ENCODE data around the gene PACS1.
"Not testable (repeated sequence)": the region's sequence is repeated elsewhere in the genome, so short reads cannot be mapped to it uniquely, and the experiment has no call there.

PACS1 gene

DNA sequence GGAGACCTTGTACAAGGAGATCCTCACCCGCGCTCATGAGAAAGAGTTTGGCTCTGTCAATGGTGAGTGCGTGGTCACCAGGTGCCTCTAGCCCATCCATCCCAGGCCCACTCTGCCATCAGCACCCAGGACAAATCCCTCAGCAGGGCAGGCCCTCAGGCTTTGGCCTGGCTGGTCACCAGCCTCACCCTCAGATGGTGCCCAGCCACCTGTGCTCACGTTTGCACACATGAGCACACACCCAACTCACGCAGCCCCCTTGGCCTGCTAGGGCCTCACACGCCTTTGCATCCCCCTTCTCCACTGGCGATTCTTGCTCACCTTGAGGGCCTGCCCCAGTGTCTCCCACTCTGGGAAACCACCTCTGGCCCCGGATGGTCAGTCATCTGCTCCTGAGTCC, 194.3 kb downstream of the PACS1 start:
- no peak for DNase-seq

DNA sequence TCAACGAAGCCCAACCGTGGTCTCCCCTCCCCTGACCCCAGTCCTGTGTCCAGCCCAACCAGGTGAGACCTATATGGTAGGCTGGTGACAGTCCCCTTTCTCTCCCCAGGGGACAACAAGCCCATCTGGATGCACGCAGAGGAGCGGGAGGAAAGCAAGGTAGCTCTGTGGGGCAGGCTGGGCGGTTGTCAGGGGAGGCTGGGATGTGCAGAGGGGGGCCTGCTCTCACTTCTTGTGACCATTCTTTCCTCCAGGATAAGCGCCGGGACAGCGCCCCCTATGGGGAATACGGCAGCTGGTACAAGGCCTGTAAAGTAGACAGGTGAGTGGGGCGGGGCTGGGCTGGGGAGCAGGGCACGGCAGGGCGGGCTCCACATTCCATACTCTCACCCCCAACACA, 194.8 kb downstream of the PACS1 start:
- DNase-seq = no peak

DNA sequence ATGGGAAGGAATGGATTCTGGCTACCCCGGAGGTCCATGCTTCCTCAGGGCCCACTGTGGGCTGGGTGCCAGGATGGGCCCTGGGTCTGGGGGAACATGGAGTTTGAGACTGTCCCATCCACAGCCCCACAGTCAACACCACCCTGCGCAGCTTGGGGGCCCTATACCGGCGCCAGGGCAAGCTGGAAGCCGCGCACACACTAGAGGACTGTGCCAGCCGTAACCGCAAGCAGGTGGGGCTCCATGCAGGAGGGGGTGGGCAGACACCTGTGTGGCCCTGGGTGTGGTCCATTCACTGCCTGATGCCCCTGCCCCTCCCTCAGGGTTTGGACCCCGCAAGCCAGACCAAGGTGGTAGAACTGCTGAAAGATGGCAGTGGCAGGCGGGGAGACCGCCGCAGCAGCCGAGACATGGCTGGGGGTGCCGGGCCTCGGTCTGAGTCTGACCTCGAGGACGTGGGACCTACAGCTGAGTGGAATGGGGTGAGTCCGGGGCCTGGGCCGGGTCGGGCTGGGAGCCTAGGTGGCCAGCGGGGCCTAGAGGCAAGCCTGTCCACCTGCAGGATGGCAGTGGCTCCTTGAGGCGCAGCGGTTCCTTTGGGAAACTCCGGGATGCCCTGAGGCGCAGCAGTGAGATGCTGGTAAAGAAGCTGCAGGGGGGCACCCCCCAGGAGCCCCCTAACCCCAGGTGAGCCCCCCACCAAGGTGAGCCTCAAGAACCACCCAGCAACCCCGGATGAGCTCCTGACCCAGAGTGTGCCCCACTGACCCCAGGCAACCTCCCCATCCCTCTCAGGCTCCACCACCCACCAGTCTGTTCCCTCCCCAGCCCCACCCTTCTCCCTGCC, 195.7 kb downstream of the PACS1 start:
- DNase-seq = no peak

DNA sequence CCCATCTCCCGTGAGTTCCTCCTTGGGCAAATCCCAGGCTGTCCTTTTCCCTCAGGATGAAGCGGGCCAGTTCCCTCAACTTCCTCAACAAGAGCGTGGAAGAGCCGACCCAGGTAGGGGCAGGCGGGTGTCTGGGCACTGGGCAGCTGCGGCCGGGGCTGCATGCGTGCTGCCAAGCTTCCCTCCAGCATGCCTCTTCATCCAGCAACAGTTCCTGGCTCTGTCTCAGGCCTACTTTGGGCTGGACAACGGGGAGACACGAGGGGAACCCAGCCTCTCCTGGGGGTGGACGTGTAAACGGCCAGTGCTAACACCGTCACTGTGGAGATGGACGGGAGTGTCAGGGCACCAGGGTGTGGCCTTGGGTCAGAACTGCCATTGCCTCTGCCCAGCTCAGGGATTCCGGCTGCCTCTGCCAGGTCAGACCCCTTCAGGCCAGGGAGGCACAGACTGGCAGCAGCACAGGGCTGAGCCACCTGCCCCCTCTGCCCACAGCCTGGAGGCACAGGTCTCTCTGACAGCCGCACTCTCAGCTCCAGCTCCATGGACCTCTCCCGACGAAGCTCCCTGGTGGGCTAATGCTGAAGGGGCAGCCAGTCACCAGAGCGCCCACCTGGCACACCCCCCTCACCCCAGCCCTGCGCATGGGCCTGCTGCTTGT, 196.4 kb downstream of the PACS1 start:
- no peak for DNase-seq

DNA sequence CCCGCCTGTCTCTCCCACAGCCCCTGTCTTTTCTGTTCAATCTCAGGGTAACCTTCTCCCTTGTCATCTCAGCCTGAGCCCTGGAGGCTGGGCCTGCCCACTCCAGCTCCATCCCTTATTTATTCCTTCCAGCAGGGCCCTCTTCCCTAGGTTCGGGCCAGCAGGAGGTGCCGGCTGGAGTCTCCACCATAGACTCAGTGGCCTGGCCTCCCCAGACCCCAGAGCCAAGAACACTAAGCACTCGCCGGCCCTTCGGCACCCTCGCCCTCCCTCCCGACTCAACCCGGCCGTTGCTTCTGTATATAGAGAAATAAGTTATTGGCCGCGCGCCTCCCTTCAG, 196.9 kb downstream of the PACS1 start:
- no peak for DNase-seq

DNA sequence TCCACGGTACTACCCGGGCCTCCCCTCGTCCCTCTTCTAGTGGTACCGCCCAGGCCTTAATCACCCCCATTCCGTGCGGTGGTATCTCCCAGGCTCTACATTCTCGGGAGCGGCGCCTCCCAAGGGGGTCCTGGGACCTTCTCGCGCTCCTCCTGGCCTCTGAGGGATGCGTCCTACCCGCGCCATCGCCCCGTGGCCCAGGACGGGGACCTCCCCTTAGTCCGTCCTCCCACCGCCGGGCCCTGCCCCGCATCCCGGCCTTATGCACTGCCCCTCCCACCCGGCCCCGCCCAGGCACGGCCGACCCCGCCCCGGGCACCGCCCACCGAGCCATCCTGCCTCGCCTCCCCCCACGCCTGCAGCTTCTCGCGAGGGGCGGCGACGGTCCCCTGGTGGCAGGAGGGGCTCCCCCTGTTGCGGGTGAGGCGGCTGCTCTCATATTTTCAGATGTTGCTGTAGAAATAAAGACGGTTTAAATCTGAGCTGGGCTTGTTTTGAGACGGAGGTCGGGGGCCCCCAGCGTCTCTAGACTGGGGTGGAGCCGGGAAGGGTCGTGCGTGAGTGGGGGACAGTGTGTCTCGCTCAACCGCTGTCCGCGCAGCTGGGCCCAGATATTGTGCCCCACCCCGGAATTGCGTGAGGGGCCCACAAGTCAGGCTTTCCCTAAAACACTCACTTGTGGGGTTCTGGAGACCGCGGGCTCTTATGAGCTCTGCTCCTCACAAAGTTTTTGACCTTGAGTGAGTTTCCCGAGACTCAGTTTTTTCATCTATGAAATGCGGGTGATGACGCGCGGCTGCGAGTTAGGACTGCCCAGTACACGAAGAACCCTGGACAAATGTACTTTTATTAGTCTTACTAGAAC, 197.5 kb downstream of the PACS1 start:
- DNase-seq = peak; percentile 65

DNA sequence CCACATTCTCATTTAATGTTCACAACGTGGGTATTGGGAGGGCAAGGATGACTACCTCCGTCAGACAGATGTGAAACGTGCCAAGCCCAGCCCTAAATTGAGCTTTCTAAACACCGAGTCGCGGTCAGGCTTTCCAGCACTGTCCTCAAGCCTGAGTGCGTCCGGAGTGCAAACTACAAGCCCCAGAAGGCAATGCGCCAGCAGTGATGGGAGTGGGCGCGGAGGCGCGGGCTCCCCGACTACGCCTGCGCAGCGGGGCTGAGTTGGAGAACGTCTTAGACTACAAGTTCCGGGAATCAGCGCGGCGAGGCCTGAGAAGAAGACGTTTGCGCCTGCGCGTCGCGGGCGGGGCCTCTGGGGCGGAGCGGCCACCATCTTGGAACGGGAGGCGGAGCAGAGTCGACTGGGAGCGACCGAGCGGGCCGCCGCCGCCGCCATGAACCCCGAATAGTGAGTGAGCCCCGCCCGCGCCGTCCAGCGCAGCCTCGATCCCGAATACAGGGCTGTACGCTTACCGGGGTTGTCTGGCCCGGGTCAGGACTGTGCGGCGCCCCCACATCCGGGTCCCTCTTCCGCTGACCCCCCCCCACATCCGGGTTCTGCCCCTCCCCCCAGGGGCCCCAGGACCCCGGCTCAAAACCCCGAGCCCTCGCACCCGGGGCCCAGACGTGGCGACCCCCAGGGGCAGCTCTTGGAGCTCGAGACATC, 198.3 kb downstream of the PACS1 start, which contains the start of gene RAB1B:
Gene RAB1B, plus strand, starts transcription at position 396 of the 708 bp plus-strand sequence. Its CDS starts 41 bp downstream, at position 437.
- peak; percentile 97 for DNase-seq

DNA sequence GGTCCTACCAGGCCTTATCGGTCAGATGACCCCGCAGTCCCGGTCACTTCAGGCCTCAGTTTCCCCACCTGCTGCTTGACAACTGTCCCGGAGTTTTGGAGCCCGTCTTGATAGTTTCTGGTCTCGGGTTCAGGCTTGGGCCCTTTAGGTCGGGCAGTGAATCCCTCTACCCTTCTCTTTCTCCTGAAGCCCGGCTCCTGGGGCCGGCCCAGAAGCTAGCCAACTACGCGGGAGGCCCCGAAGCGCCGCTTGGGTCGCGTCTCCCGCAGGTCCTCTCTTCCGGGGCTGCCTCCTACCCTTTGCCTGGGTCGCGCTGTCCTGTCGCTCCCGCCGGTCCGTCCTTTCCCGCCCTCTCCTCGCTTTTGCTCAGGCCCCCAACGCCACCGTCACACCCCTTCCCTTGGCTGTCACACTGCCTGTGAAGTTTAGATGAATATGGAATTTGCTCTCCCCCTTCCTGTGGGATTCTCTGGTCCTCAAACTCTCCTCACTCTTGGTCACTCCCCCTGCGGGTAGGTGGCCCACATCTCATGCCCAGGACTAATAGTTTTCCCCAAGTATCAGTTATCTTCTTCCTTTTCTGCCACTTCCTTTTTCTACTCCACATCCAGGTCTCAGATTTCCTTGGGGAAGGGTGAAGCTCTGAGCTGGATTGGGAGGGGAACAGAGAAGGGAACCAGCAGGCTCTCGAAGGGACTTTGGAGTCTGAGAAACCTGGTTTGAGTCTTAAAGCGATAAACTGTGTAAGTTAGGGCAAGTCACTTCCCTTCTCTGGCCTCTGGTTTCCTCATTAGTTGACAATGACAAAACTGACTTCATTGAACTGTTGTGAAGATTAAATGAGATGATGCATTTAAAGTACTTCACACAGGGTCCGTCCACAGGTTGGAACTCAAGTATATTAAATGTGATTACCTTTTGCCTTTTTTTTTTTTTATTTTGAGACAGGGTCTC, 199.2 kb downstream of the PACS1 start:
- DNase-seq = no peak

DNA sequence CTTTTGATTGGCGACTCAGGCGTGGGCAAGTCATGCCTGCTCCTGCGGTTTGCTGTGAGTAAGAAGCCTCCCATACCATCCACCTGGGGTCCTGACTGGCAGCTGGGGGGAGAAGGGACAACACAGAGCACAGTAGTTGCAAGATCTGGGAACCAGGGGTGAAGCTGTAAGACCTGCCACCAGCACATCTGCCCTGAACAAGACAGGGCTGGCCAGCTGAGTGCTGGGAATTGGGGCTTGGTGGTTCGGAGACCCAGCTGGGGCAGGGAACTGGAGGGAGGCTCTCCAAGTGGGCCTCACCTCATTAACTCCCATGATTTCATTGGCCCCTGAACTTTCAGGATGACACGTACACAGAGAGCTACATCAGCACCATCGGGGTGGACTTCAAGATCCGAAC, 201.7 kb downstream of the PACS1 start:
- no peak for DNase-seq

DNA sequence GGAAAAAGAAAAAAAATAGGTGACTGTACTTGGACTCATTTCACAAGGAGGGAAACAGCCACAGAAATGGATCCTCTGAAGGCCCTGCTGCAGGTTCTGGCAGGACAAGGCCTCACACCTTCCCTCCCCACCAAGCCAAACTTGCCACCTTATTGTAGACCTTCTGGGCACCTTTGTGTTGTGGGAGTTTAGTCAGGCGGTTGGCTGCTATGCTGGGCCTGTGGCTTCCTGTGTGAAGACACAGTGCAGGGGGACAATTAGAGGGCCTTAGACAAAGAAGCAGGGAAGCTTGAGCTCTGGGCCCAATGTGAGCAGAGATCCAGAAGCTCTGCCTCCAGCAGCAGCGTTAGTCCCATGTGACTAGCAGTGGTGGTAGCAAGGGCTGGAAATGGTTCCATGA, 202.5 kb downstream of the PACS1 start:
- no peak for DNase-seq

DNA sequence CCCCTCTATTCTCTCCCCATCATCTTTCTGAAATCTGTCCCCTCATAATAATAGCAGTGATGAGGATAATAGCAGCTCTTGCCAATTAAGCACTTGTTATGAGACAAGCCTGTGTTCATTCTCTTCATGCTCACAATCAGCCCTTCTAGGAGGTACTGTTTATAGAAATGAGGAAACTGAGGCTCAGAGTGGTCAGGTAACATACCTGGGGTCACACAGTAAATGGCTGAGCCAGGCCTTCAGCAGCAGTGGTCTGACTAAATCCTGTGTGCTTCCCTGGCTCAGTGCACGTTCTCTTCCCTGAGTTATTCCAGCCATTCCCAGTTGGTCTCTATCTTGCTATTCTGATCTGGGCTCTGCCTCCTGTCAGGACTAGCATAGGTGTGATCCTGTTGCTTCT, 204.1 kb downstream of the PACS1 start:
- no peak for DNase-seq

DNA sequence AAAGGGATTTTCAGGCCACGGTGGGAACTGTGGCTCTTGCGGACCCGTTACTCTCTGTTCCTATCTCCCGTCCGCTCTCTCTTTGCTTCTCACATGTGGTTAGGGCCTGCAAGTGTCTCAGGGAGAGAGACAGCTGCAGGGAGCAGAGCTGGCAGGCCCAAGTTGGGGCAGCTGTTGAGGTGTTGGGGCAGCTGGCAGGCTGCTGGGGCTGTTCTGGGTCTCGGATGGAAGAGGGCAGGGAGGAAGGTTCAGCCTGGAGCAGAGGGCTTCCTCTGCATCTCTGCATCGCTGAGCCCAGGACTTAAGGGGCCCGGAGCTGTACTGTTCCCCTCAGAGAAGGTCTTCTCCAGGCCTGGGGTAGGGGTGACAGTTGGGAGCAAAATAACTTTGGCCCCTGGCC, 205.3 kb downstream of the PACS1 start:
- no peak for DNase-seq

DNA sequence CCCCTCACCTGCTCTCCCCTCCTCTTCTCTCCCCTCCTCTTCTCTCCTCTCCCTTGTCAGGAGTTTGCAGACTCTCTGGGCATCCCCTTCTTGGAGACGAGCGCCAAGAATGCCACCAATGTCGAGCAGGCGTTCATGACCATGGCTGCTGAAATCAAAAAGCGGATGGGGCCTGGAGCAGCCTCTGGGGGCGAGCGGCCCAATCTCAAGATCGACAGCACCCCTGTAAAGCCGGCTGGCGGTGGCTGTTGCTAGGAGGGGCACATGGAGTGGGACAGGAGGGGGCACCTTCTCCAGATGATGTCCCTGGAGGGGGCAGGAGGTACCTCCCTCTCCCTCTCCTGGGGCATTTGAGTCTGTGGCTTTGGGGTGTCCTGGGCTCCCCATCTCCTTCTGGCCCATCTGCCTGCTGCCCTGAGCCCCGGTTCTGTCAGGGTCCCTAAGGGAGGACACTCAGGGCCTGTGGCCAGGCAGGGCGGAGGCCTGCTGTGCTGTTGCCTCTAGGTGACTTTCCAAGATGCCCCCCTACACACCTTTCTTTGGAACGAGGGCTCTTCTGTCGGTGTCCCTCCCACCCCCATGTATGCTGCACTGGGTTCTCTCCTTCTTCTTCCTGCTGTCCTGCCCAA, 206.0 kb downstream of the PACS1 start:
- DNase-seq = no peak

DNA sequence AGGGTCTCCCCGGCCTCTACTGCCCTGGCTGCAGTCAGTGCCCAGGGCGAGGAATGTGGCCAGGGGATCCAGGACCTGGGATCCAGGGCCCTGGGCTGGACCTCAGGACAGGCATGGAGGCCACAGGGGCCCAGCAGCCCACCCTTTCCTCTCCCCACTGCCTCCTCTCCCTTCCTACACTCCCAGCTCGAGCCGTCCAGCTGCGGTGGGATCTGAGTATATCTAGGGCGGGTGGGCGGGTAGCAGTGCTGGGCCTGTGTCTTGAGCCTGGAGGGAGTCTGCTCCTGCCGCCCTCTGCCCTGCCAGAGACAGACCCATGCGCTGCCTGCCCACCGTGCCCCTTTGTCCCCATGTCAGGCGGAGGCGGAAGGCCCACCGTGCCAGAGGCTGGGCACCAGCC, 206.5 kb downstream of the PACS1 start:
- not testable (repeated sequence) for DNase-seq

DNA sequence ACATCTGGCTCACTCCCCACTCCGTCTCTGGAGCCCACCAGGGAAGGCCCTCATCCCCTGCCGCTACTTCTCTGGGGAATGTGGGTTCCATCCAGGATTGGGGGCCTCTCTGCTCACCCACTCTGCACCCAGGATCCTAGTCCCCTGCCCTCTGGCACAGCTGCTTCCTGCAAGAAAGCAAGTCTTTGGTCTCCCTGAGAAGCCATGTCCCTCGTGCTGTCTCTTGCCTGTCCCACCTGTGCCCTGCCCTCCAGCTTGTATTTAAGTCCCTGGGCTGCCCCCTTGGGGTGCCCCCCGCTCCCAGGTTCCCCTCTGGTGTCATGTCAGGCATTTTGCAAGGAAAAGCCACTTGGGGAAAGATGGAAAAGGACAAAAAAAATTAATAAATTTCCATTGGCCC, 207.0 kb downstream of the PACS1 start:
- not testable (repeated sequence) for DNase-seq

DNA sequence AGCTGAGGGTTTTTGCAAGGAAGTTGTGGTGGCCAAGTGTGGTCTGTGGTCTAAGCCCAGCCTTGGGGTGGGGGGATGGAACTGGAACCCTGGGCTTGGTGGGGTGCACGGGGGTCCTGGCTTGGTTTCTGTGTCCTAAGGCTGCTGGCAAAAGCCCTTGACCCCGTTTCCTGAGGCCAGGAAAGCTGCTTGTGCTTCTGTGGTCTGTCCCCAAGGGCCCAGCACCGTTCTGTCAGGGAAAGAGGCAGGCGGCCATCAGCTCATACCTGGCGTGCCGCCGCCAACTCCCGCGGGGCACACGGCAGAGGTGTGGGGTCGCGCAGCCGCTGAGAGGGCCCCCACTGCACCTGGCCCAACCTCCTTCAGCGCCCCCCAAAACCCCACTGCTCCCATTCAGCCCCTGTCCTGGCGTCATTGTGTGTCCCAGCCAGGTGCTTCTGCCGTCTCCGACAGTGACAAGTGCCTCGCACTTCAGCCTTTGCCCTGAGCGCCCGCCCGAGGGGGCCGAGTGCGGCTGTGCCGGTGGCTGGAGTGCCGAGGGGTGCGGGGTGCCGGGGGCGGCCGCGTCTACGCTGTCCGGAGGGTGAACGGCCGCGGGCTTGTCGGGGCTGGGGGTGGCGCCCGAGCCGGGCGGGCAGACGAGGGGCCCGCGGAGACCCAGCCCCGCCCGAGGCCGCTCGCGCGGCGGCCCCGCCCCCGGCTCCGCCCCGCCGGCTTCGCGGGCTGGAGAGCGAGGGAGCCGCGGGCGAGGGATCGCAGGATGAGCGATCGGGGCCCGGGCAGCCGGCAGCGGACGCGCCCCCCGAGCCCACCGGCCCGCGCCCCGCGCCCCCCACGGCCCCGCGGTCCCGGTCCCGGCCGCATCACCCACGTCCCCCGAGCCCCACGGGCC, 207.6 kb downstream of the PACS1 start, which contains the start of gene CNIH2:
Gene CNIH2, plus strand, starts transcription at position 705 of the 892 bp plus-strand sequence. CDS start 282 bp downstream, outside the sequence.
- no peak for DNase-seq

DNA sequence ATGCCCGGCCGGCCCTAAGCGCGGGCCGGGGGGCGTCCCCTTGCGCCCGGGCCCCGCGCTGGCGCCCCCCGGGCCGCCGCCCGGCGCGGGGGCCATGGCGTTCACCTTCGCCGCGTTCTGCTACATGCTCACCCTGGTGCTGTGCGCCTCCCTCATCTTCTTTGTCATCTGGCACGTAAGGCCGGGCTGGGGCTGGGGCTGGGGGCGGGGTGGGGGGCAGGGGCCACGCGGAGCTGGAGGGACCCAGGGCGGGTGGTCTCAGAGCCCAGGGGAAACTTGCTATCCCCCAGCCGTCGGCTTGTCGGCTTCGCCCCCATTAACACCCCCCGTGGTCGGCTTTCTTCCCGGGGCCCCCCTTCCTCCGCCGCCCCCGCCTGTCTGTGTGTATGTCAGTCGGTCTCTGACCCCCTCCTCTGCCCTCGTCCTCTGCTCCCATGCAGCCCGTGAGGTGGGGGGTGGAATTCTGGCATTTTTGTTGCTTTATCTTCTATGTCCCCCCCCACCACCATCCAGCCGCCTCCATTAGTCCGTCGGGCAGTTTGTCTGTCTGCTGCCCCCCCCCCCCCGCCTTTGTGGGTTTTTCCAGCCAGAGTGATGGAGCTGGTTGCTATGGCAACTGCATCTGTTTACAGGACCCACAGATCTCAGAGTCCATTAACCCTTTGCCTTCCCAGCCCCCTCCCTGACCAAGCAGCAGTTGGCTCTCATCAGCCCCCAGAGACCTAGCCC, 208.5 kb downstream of the PACS1 start:
- DNase-seq = no peak

DNA sequence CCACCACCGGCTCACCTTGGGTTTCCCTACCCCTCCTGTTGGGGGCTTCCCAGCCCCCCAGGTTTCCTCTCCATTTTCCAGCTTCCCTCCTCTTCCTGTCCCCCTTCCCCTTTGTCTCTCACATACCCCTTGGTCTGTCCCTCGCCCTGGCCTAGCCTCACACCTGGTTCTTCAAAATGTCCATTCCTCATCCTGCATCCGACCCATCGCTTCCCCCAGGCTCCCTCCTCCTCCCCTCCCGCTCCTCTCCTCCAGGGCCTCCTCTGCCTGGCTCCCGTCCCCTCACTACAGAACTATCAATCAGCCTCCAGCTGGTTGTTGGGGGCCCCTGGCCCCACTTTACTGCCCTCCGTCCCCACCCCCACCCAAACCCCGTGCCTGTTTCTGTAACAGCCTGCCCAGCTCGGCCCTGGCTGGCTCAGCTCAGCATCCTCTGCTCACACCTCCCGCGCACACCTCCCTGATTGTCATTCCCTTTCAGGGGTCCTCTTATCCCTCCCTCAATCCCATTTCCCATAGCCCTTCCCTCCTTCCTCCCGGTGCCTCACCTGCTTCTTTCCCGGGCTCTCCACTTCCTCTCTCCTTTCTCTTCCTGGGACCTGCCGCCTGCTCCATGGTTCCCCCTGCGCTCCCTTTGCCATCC, 209.1 kb downstream of the PACS1 start:
- no peak for DNase-seq

DNA sequence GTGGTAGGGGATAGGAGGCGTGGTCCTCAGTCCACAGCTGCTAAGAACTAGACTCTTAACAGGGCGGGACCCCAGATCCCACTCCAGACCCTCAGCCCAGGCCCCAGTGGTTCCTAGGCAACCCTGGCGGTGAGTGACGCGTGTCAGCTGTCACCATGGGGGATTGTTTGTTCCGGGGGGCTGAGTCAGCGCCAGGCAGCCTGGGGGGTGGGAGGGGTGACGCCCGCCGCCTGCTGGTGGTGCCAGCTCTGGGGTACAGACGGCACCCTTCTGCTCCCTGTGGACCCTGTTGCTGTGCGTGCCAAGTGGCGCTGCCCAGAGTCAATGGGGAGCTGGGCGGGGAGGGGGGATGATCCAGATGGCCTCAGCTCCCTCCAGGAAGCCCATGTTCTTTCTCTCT, 210.4 kb downstream of the PACS1 start:
- no peak for DNase-seq

Data from NCI-H748 treated with DMSO at 0.1 percent for 48 hours (cell line).